UCSD-AML1 (cell line): ENCODE results near the gene LACTB.
A peak's percentile ranks its signal among the peaks of the same experiment; 100 is the strongest.
"Not testable (repeated sequence)": the region's sequence is repeated elsewhere in the genome, so short reads cannot be mapped to it uniquely, and the experiment has no call there.

Source experiments
- DNase-seq: peaks from one replicate; lab custom pipeline; 2025; ENCODE audit not compliant: unreplicated experiment; lab: John Stamatoyannopoulos, UW

The LACTB gene

GRCh38 chr15:63089260-63090043, 32.2 kb upstream of the LACTB start:
- peak; percentile 53 for DNase-seq

- DNase-seq = no peak
Observed at GRCh38 chr15:63090472-63090871, 31.2 kb upstream of the LACTB start.

GRCh38 chr15:63090887-63091286, 30.8 kb upstream of the LACTB start:
- DNase-seq = no peak

GRCh38 chr15:63091679-63092446, 29.8 kb upstream of the LACTB start:
- DNase-seq = no peak

GRCh38 chr15:63093486-63094205, 28.0 kb upstream of the LACTB start:
- peak; percentile 70 for DNase-seq

GRCh38 chr15:63094495-63094931, 27.1 kb upstream of the LACTB start:
- no peak for DNase-seq

GRCh38 chr15:63096178-63096577, 25.5 kb upstream of the LACTB start:
- no peak for DNase-seq

- not testable (repeated sequence) for DNase-seq
Observed at GRCh38 chr15:63098901-63099300, 22.8 kb upstream of the LACTB start.

- DNase-seq = not testable (repeated sequence)
Observed at GRCh38 chr15:63099581-63099980, 22.1 kb upstream of the LACTB start.

- no peak for DNase-seq
Observed at GRCh38 chr15:63103416-63103815, 18.2 kb upstream of the LACTB start.

- DNase-seq = no peak
Observed at GRCh38 chr15:63104727-63105126, 16.9 kb upstream of the LACTB start.

GRCh38 chr15:63105354-63105753, 16.3 kb upstream of the LACTB start:
- not testable (repeated sequence) for DNase-seq

GRCh38 chr15:63107895-63108546, 13.6 kb upstream of the LACTB start:
- DNase-seq = no peak

GRCh38 chr15:63109498-63109897, 12.2 kb upstream of the LACTB start:
- DNase-seq = no peak

- DNase-seq = no peak
Observed at GRCh38 chr15:63109920-63110319, 11.7 kb upstream of the LACTB start.

- no peak for DNase-seq
Observed at GRCh38 chr15:63110428-63111026, 11.1 kb upstream of the LACTB start.

GRCh38 chr15:63111481-63111880, 10.2 kb upstream of the LACTB start:
- DNase-seq = peak; percentile 21

- no peak for DNase-seq
Observed at GRCh38 chr15:63112871-63113270, 8.8 kb upstream of the LACTB start.

GRCh38 chr15:63114465-63114864, 7.2 kb upstream of the LACTB start:
- no peak for DNase-seq

- DNase-seq = no peak
Observed at GRCh38 chr15:63118854-63119253, 2.8 kb upstream of the LACTB start.
